Measurements from ENCODE around the gene BDH1.

Gene BDH1

GRCh38 chr3:197513953-197514785 is 41.6 kb downstream of the BDH1 start:
- Histone ChIP-seq H3K27me3 (ENCODE audit: control insufficient read depth, insufficient read depth, low read length, poor library complexity, severe bottlenecking) (peaks cover 5% of the 10 kb centered on the region), H3K4me3 (ENCODE audit: insufficient read depth, low read depth, low read length) (no peak overlapping the region), H3K36me3 (ENCODE audit: control insufficient read depth, insufficient read depth, low read length) (no peaks in the 10 kb centered on the region), H3K9me3 (ENCODE audit: control insufficient read depth, low read length) (no peaks in the 10 kb centered on the region), H3K4me1 (ENCODE audit: control insufficient read depth, insufficient read depth, low read length) (no peaks in the 10 kb centered on the region), H3K27ac (ENCODE audit: insufficient read depth, low read depth, low read length, poor library complexity, severe bottlenecking) (no peak overlapping the region)
- WGBS, 2 experiments = 92% methylated on average over 18 of the region's 18 CpGs

- no peaks in the 10 kb centered on the region for H3K36me3 ChIP-seq (ENCODE audit: control insufficient read depth, insufficient read depth, low read length)
- no peak overlapping the region for H3K27ac ChIP-seq (ENCODE audit: insufficient read depth, low read depth, low read length, poor library complexity, severe bottlenecking)
- no peaks in the 10 kb centered on the region for H3K4me1 ChIP-seq (ENCODE audit: control insufficient read depth, insufficient read depth, low read length)
- no peaks in the 10 kb centered on the region for H3K9me3 ChIP-seq (ENCODE audit: control insufficient read depth, low read length)
- H3K4me3 ChIP-seq (ENCODE audit: insufficient read depth, low read depth, low read length) = no peak overlapping the region
- peaks cover 5% of the 10 kb centered on the region for H3K27me3 ChIP-seq (ENCODE audit: control insufficient read depth, insufficient read depth, low read length, poor library complexity, severe bottlenecking)
- 86 to 91% methylated on average over 19 of the region's 19 CpGs for WGBS, 2 experiments
Observed at GRCh38 chr3:197512691-197513571, 42.8 kb downstream of the BDH1 start.

DNA sequence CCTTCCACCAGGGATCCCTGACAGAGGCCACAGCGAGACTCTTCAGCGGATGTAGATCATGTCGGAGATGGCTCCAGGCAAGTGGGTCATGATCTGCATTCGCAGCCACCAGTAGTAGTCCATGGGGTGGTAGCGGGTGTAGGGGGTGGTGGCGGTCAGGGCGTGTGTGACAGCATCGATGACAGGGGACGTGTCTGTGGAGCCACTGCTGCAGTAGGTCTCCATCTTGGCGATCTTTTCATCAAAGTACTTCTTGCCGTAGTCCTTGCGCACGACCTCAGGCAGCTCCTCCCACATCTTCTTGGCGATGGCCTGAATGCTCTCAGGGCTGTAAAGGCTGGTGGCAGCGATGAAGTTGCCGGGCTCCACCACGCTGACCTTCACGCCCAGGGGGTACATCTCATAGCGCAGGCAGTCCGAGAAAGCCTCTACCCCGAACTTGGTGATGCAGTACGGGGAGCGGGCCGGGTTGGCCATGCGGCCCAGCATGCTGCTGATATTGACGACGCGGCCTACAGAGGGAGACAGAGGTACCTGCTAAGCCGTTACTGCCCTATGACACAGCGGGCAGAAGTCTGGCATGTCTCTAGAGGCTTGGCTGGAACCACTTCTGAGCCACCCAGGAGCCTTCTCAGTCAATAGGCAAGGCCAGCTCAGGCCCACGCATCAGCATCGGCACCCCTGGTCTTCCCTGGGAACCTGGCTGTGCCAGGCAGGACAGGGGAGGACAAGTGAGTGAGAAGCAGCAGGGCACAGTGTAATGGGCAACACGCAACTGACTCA is 43.7 kb downstream of the BDH1 start:
- Histone ChIP-seq H3K9me3 (ENCODE audit: control insufficient read depth, low read length) (no peaks in the 10 kb centered on the region), H3K36me3 (ENCODE audit: control insufficient read depth, insufficient read depth, low read length) (no peaks in the 10 kb centered on the region), H3K27me3 (ENCODE audit: control insufficient read depth, insufficient read depth, low read length, poor library complexity, severe bottlenecking) (peaks cover 5% of the 10 kb centered on the region), H3K4me1 (ENCODE audit: control insufficient read depth, insufficient read depth, low read length) (no peaks in the 10 kb centered on the region), H3K27ac (ENCODE audit: insufficient read depth, low read depth, low read length, poor library complexity, severe bottlenecking) (no peak overlapping the region), H3K4me3 (ENCODE audit: insufficient read depth, low read depth, low read length) (no peak overlapping the region)
- 94 to 95% methylated on average over 33 of the region's 33 CpGs for WGBS, 2 experiments

DNA sequence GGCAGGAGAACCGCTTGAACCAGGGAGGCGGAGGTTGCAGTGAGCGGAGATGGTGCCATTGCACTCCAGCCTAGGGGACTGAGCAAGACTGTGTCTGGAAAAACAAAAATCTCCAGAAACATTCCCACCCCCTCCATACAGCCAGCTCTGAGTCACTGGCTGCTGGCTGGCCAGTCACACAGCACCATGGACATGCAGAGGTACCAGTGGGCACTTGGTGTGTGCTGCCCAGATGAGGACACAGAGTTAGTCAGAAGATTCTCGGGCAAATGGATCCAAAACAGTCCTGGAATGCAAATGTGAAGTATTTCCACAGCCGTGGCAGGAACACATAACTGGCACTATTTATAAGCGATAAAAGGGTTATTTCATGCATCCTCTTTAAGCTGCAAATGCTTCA is 44.6 kb downstream of the BDH1 start:
- H3K4me3 ChIP-seq (ENCODE audit: insufficient read depth, low read depth, low read length) = no peak overlapping the region
- no peaks in the 10 kb centered on the region for H3K36me3 ChIP-seq (ENCODE audit: control insufficient read depth, insufficient read depth, low read length)
- peaks cover 5% of the 10 kb centered on the region for H3K27me3 ChIP-seq (ENCODE audit: control insufficient read depth, insufficient read depth, low read length, poor library complexity, severe bottlenecking)
- no peaks in the 10 kb centered on the region for H3K4me1 ChIP-seq (ENCODE audit: control insufficient read depth, insufficient read depth, low read length)
- H3K27ac ChIP-seq (ENCODE audit: insufficient read depth, low read depth, low read length, poor library complexity, severe bottlenecking) = no peak overlapping the region
- WGBS, 2 experiments = 93 to 95% methylated on average over 6 of the region's 6 CpGs
- no peaks in the 10 kb centered on the region for H3K9me3 ChIP-seq (ENCODE audit: control insufficient read depth, low read length)

DNA sequence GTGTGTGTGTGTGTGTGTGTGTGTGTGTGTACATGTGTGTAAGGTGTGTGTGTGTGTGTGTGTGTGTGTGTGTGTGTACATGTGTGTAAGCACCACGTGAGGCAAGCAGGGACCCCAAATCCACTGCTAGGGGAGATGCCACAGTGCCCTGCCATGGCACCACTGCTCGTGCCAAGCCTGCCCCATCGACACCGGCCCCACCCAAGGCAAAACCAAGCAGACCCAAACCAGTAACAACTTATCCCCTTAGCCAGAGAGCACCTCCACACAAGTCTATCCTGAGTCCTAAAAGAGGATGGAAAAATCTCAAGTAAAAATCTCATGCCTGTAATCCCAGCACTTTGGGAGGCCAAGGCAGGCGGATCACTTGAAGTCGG is 45.1 kb downstream of the BDH1 start:
- Histone ChIP-seq H3K27ac (ENCODE audit: insufficient read depth, low read depth, low read length, poor library complexity, severe bottlenecking) (no peak overlapping the region), H3K36me3 (ENCODE audit: control insufficient read depth, insufficient read depth, low read length) (no peaks in the 10 kb centered on the region), H3K9me3 (ENCODE audit: control insufficient read depth, low read length) (no peaks in the 10 kb centered on the region), H3K27me3 (ENCODE audit: control insufficient read depth, insufficient read depth, low read length, poor library complexity, severe bottlenecking) (peaks cover 5% of the 10 kb centered on the region), H3K4me1 (ENCODE audit: control insufficient read depth, insufficient read depth, low read length) (no peaks in the 10 kb centered on the region), H3K4me3 (ENCODE audit: insufficient read depth, low read depth, low read length) (no peak overlapping the region)
- WGBS, 2 experiments = 87 to 93% methylated on average over 6 of the region's 6 CpGs

GRCh38 chr3:197508924-197509775 is 46.6 kb downstream of the BDH1 start:
- peaks cover 5% of the 10 kb centered on the region for H3K27me3 ChIP-seq (ENCODE audit: control insufficient read depth, insufficient read depth, low read length, poor library complexity, severe bottlenecking)
- no peaks in the 10 kb centered on the region for H3K36me3 ChIP-seq (ENCODE audit: control insufficient read depth, insufficient read depth, low read length)
- no peak overlapping the region for H3K27ac ChIP-seq (ENCODE audit: insufficient read depth, low read depth, low read length, poor library complexity, severe bottlenecking)
- H3K4me1 ChIP-seq (ENCODE audit: control insufficient read depth, insufficient read depth, low read length) = peaks cover 7% of the 10 kb centered on the region
- no peaks in the 10 kb centered on the region for H3K9me3 ChIP-seq (ENCODE audit: control insufficient read depth, low read length)
- WGBS, 2 experiments = 91 to 93% methylated on average over 27 of the region's 27 CpGs
- H3K4me3 ChIP-seq (ENCODE audit: insufficient read depth, low read depth, low read length) = no peak overlapping the region

- no peaks in the 10 kb centered on the region for H3K36me3 ChIP-seq (ENCODE audit: control insufficient read depth, insufficient read depth, low read length)
- WGBS, 2 experiments = 67 to 71% methylated on average over 6 of the region's 6 CpGs
- peaks cover 5% of the 10 kb centered on the region for H3K27me3 ChIP-seq (ENCODE audit: control insufficient read depth, insufficient read depth, low read length, poor library complexity, severe bottlenecking)
Observed at GRCh38 chr3:197508461-197508860, 47.3 kb downstream of the BDH1 start.

DNA sequence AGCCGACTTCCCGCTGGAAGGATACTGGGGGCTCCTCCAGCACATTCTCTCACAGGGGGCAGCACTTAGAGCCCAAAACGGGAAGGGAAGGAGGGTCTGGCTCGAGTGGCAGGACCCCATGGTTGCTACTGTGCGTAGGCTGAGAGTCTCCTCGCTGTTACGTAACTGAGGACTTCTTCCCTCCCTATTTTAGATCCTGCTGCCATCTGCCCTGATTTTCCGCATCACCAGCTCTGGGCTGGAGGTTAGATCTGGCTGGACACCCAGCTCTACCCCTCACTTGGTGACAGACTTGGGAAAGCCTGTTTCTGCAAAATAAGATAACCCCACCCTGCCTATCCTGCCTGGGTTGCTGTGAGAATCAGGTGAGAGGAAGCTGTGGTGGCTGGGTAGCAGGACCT is 47.7 kb downstream of the BDH1 start:
- Histone ChIP-seq H3K4me3 (ENCODE audit: insufficient read depth, low read depth, low read length) (no peak overlapping the region), H3K4me1 (ENCODE audit: control insufficient read depth, insufficient read depth, low read length) (peaks cover 7% of the 10 kb centered on the region), H3K27me3 (ENCODE audit: control insufficient read depth, insufficient read depth, low read length, poor library complexity, severe bottlenecking) (peaks cover 5% of the 10 kb centered on the region), H3K27ac (ENCODE audit: insufficient read depth, low read depth, low read length, poor library complexity, severe bottlenecking) (no peak overlapping the region), H3K9me3 (ENCODE audit: control insufficient read depth, low read length) (no peaks in the 10 kb centered on the region), H3K36me3 (ENCODE audit: control insufficient read depth, insufficient read depth, low read length) (no peaks in the 10 kb centered on the region)
- 79 to 87% methylated on average over 8 of the region's 8 CpGs for WGBS, 2 experiments

More at GRCh38 chr3:197508461-197508860, 47.3 kb downstream of the BDH1 start:
- Histone ChIP-seq H3K9me3 (ENCODE audit: control insufficient read depth, low read length) (no peaks in the 10 kb centered on the region), H3K4me3 (ENCODE audit: insufficient read depth, low read depth, low read length) (no peak overlapping the region), H3K27ac (ENCODE audit: insufficient read depth, low read depth, low read length, poor library complexity, severe bottlenecking) (no peak overlapping the region), H3K4me1 (ENCODE audit: control insufficient read depth, insufficient read depth, low read length) (peaks cover 7% of the 10 kb centered on the region)

DNA sequence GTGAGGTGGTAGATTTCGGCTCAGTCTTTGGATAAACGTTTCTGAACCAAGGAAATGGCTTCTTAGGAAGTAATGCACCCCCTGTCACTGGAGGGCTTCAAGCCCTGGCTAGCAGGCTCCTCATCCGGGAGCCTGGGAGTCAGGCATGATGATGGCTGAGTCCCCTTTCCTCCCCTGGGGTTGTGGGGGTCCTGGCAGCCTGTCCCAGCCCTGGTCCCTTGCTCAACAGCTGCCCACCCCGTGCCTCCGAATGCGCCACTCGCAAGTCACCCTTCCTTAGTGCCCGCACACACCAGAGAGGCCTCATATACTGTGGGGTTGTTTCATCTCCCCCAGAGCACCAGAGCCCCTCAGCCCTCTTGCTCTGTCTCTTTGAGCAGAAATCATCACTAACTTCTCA is 48.2 kb downstream of the BDH1 start:
- Histone ChIP-seq H3K27ac (ENCODE audit: insufficient read depth, low read depth, low read length, poor library complexity, severe bottlenecking) (no peak overlapping the region), H3K4me3 (ENCODE audit: insufficient read depth, low read depth, low read length) (no peak overlapping the region), H3K9me3 (ENCODE audit: control insufficient read depth, low read length) (no peaks in the 10 kb centered on the region), H3K36me3 (ENCODE audit: control insufficient read depth, insufficient read depth, low read length) (no peaks in the 10 kb centered on the region), H3K4me1 (ENCODE audit: control insufficient read depth, insufficient read depth, low read length) (peaks cover 7% of the 10 kb centered on the region), H3K27me3 (ENCODE audit: control insufficient read depth, insufficient read depth, low read length, poor library complexity, severe bottlenecking) (peaks cover 5% of the 10 kb centered on the region)
- 71 to 72% methylated on average over 8 of the region's 8 CpGs for whole genome bisulfite sequencing, 2 experiments

Measured in ectodermal cell (in vitro differentiated cells).